ENCODE results near the gene SLC39A6.
"Not testable (repeated sequence)": the region's sequence is repeated elsewhere in the genome, so short reads cannot be mapped to it uniquely, and the experiment has no call there.

The SLC39A6 gene

DNA sequence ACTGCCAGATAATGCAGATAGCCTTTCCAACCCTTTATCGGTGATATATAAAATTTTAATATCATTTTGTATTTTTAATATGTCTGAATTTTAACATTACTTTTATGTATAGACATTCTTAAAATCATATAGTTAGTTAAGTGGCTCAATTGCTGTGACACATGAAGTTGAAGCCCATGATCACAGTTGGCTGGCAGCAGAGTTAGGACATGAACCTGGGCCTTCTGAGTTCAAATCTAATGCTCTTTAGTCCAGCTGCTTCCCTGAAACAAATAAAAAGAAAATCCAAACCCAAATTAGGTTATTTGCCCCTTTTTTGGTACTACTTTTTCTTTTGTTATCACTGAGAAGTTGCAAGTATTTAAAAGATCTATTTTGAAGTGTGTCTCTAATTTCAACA, 6.1 kb upstream of the SLC39A6 start:
- DNase-seq: no peak

DNA sequence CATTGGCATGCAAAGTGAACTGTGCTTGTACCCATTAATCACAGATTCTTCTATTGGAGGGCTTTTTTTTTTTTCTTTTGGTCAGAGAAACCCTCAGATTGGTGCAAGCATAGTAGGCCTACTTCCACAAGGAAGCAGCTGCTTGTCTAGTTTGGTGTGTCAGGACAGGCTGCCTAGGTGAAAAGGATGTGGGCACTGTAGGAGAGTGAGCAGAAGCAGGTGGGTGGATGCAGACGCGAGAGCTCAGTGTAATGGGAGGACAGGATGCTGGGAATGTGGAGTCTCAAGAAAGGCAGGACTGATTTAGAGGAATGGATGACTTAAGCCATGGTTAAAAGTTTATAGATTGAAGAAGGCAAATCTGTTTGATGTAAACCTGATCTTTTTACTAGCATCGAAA, 3.6 kb upstream of the SLC39A6 start:
- DNase-seq: no peak

DNA sequence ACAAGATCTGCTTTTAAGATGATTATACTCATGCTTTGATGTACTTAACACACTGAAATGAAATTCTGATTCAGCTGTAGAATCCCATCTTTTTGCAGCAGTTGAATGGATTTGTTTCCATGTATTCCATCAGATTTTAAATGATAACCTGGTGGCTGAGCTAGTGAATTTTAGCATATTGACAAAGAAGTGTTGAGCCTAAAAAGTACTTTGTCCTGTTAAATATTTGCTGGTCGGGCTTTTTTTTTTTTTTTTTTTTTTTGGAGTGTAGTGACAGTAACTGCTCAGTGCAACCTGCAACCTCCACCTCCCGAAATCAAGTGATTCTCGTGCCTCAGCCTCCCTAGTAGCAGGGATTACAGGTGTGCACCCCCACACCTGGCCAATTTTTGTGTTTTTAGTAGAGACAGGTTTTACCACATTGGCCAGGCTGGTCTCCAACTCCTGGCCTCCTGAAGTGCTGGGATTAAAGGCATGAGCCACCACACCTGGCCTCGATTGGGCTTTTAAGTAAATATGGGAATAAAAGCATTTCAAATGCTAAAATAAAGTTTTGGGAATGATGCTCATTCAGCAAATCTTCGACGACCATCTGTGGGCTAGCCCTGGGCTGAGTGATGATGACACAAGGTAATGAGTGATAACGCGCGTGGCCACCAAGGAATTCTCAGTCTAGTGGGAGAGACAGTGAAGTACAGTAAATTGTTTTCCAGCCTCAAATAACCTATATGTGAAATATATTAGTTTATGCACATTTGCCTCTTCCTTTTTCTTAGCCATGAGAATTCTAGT, 2.7 kb upstream of the SLC39A6 start:
- no peak for DNase-seq

DNA sequence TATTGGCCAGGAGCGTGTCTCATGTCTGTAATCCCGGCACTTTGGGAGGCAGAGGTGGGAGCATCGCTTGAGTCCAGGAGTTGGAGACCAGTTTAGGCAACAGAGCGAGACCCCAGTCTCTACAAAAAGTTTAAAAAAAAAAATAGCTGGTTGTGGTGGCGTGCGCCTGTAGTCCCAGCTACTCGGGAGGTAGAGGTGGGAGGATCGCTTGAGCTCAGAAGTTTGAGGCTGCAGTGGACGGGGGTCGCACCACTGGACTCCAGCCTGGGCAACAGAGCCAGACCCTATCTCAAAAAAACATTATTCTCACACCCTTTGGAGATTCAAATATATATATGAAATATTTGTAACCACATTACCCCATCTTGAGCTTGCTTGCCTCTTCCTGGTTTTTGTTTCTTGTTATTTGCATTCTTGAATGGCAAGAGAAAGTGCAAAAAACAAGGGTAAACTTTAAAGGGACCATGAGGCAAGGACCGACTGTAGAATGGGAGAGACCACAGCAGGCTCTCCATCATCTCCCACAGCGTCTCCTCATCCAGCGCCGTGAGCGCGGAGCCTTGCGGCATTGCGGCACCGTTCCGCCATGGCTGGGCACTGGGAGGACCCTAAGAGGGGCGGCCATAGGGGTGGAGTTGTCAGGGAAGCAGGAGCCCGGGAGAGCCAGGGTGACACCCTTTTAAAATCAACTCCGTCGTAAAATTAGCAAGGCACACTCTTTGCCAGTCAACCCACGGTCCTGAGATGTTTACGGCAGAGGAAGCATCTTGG, 1.9 kb upstream of the SLC39A6 start:
- DNase-seq: no peak

DNA sequence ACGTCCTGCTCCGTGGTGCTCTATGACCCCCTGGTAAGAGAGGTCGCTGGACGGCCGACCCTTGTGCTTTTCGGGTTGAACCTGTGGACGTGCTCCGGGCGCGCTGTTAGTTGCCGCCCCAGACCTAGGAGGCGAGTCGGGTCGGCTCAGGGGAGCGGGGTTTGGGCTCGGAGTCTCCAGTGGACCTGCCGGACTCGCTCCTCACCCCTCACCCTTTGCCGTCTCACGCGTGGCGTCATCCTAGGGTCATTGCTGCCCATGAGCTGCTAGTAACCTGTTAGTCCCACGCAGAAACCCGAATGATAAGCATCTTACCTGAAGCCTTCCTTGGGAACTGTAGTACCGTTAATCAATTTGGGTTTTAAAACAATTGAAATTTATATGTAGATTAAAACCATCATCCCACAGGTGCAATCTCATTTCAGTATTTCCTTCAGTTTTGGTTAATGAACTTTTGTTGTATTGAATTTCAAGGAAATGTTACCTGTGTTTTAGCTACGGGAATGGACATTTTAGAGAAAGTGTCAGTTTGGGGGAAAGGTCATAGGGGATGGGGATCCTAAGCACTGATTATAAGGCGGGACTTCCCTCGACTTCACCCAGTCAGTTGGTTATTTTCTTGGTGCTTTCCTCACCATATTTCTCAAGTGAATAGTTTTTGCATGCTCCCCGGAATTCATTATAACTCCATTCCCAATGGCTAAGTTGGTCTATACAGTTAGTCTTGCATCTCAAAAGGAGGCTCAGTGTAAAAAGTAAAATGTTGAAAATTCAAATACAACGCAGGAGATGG, 1.1 kb upstream of the SLC39A6 start:
- DNase-seq: no peak

DNA sequence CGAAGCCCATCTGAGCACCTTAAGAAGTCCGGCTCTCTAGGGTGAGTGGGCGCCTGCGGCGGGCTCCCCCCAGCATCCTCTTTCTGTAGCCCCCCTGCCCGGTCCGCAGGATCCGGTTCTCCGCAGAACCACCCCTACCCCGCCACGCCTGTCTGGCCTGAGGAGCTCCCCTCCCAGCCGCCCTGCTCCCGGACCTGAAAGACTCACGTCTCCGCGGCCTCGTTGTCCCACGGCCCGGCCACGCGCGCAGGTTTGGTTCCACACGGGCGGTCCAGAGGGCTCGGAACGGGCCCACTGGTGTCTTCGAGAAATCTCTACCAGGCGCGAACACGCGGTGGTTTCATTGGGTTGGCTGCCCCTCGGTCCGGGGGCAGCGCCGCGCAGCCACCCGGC, 237 bp downstream of the SLC39A6 start:
- DNase-seq: no peak

DNA sequence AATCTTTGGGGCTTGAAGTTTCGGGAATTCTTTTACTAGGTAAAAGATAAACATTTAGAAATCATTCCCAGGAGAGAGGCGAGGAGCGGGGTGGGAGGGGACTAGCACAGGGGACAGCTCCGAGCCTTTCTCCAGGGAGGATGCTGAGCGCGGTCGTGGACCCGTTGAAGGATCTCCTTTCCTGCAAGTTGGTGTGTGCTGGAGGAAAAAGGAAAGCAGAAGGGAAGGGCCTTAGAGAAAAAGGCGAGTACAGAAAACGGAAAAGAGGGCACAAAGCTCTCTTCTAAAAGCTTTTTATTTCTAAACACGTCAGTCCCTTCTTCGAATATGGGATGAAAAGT, 640 bp downstream of the SLC39A6 start:
- DNase-seq: peak; percentile 11

DNA sequence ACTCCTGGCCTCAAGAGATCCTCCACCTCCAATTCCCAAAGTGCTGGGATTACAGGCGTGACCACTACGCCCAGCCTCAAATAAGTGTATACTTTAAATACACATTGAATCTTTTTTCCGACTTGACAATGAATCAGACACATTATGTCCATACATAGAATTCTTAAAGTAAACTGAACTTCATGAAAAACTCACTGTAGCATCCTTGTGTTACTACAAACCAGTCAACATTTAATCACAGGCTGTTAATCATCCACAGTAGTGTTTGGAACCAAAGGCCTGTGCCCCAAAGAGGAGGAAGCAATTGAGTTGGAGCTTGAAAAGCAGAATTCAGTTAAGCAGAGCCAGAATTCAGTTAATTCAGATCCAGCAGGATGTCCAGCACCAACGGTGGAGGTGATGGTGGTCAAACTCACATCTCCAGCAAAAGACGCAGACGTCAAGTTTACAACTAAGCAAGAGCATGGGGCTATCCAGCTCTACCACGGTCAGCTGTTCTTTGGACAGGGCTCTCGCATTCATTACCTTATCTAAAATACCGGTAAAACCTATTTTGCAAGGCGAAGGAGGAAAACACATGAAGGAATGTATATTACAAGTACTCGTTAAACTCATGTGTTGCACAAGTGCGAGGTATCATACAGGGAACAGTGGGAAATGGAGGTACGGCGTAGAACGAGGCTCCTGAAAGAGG, 1.2 kb downstream of the SLC39A6 start:
- no peak for DNase-seq

DNA sequence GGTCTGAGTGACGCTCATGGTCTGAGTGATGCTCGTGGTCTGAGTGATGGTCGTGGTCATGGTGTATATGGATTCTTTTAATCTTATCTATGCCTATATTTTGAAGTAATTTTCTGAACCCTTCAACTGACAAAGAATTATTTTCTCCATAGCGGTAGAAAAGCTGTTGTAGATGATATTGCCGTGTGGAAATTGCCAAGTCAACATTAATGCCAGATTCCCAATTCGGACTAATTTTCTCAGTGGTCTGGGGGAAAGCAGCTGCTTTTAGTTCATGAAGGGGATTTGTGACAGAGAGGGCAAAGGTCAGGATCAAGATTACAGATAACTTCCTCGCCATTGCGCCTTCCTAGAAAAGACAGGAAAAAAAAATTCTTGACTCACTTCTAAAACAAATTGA, 2.5 kb downstream of the SLC39A6 start:
- DNase-seq: no peak

DNA sequence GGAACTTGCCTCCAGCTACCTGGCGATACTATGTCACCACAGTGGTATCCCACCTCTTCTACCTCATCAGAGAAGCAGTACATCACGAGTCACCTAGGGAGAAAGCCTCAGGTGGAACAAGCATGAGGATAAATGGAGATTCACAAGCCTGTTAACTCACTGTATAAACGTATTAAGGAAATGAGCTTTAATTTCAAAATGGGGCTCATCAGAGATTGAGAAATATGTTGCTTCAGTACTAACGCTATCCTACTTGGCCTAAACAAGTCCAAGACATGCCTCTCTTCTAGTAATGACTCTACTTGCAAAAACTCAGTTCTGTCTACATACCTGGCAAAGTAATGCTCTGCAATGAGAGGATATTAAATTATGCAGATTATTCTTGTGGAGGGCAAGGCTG, 4.3 kb downstream of the SLC39A6 start:
- DNase-seq: no peak

DNA sequence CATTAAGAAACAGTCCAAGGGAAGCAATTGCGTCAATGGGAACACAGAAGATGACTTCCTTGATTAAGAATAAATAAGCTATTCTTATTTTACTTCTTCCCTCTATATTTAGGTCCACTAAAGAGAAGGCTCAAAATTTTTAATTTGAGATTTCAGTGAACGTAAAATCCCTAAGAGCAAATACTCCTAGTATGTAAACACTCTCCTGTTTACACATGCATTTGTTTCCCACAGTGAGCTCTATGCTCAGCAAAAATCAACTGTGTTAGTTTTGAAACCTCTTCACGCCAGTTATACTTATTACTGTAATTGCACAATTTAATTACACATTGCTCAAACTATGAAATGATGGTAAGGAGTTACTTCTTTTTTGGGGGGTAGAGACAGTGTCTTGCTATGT, 8.8 kb downstream of the SLC39A6 start:
- no peak for DNase-seq

DNA sequence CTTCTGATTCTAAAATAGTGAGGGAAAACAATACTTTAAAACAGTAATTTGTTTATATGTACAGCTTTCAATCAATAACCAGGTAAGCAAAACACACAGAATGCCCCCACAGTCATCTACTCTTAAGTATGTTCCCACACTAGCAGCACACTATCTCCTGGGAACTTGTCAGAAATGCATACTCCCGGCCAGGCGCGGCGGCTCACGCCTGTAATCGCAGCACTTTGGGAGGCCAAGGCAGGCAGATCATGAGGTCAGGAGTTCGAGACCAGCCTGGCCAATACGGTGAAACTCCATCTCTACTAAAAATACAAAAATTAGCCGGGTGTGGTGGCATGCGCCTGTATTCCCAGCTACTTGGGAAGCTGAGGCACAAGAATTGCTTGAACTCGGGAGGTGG, 12.4 kb downstream of the SLC39A6 start:
- not testable (repeated sequence) for DNase-seq

DNA sequence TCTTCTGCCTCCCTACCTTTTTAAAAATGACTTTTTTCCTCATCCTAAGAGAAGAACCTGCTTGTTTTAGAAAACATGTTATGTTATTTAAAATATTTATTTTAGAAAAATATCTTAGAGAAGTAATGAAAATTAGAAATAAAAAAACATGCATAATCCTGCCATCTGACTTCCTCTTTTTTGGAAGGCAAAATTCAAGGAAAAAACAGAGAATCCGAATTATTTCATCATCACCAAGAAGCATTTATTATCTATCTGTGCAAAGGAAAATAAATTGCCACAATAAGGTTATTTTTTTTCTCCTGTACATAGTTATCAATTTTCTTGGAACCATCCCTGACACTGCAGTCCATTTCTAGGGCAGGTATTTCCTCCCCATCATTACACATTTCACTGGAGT, 14.4 kb downstream of the SLC39A6 start:
- DNase-seq: no peak

DNA sequence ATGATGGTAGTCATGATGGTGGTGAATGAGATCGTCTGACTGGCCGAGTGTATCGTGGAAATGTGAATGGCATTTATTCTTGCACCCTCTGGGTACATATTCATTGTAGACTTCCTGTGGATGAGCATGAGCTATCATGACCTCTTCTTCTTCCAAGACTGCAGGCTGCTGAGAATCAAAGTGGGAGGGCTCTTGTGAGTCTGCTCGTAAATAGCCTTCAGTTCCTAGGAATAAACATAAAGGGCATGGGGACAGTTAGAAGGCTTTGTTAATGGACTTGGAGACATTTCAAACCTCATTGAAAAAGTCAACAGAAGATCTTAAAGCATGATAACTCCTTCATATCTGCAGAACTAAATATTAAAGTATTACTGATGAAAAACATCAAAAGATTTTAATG, 14.9 kb downstream of the SLC39A6 start:
- DNase-seq: no peak

DNA sequence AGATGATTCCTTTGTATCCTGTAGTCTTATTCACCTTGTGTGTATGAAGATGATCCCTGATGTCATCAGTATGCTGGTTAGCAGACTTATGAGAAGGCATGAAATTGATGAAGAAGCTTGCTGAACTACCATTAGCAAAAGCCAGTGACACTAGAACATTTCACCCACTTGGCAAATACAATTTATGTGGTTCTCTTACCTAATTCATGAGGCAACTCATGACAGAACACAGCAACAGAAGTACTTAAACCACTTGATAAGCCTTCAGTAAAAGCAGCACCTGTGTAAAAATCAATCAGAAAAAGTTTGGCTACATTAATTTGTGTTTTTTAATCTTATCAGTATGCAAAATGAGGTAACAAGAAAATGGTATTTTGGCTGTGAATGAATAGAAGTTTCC, 16.8 kb downstream of the SLC39A6 start:
- no peak for DNase-seq

DNA sequence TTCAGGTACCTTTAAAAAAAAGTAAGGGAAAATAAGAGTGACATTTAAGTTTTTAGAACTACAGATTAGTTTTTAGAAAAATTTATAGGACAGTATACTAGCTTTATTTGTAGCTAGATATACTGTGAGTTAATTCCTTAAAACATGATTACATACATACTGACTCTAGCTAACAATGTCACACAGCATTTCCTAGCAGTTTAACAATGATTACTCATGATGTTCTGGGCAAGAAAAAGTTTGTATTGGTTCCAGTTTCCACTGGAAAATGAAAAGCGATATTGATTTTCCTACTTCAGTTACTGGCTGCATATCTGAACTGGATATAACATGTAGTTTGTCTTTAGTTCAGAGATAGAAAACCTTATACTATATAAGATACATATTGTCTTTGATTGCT, 19.4 kb downstream of the SLC39A6 start:
- DNase-seq: no peak

DNA sequence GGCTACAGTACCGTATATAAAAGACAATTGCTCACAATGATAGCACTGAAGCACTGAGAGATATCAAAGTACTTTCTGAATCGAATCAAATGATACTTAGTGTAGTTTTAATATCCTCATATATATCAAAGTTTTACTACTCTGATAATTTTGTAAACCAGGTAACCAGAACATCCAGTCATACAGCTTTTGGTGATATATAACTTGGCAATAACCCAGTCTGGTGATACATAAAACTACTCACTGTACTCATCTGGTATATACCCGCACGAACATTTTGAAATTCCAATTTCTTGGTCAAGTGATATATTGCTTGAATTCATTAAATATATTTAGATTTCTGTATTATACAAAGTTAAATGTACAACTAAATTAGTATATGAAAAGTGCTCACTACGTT, 20.5 kb downstream of the SLC39A6 start:
- no peak for DNase-seq

DNA sequence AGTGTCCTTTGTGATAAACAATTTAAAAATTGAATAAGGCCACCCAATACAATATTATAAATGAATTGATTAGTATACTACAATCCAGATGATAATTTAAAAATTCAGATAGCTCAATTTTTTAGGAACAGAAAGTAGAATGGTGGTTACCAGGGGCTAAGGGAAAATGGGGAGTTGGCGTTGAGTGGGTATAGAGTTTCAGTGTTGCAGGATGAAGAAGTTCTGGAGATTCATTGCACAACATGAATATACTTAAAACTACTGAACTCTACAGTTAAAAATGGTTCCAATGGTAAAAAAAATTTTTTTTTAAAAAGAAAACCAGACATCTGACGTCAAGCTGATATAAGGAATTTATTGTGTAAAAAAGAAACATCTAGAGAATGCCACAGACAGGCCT, 20.9 kb downstream of the SLC39A6 start:
- no peak for DNase-seq

DNA sequence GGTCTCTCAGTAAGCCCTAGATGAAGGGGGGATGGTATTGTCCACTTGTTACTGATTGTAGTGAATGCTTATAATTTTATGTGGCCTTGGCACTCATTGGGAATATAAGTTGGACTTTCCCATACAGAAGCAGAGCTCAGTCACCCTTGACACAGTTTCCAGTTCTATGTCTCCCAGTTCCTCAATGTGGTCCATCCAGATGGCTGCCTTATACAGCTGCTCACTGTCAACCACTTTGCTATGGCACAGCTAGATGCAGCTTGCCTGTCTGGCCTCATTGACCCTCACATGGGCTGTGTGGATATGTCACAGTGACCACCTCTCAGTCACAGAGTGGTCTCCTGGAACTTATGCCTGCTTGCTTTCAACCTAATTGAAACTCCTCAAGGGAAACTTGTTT, 21.7 kb downstream of the SLC39A6 start:
- no peak for DNase-seq

DNA sequence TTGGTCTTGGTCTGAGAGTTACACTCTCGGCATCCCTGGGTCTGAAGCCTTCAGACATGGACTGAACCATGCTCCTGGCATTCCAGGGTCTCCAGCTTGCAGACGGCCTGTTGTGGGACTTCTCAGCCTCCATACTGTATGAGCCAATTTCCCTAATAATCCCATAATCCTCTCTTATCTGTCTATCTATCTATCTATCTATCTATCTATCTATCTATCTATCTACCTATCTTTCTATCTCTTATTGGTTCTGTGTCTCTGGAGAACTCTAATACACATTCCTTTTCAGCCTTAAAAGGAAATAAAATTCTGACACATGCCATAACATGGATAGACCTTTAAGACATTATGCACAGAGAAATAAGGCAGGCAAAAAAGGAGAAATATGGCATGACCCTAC, 24.4 kb downstream of the SLC39A6 start:
- DNase-seq: no peak

DNA sequence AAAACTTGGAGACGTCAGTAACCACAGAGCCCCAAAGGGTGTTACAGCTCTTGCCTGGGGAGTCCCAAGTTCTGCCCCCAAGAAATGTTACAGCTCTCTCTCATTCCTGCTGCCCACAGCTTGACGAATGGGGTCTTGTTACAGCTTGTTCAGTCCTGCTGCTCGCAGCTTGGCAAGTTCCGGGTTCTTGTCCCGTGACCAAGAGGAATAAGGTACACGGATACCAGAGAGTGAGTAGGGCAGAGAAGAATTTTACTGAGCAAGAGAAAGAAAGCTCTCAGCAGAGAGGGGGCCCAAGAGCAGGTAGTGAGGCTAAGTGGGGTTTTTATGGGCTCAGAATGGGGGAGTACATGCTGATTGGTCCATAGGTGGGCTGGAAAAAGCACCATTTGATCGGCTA, 27.2 kb downstream of the SLC39A6 start:
- DNase-seq: no peak

DNA sequence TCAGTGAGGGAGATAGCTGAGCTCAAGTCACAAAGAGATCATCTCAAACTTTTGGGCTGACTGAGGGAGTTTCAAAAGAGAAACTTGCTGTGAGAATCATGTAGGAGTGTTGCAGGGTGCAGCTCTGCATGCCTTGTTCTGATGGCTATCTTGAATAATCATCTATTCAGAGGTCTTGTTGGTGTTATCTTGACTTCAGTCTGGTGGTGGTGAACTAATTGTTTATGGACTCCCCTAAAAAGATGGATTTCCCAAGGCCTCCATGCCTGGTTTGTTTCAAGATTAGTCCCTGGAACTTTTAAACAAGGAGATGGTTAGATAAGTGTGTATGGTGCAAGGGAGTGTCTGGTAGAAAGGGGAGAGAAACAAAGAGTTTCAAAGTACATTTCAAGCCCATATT, 29.8 kb downstream of the SLC39A6 start:
- DNase-seq: no peak

DNA sequence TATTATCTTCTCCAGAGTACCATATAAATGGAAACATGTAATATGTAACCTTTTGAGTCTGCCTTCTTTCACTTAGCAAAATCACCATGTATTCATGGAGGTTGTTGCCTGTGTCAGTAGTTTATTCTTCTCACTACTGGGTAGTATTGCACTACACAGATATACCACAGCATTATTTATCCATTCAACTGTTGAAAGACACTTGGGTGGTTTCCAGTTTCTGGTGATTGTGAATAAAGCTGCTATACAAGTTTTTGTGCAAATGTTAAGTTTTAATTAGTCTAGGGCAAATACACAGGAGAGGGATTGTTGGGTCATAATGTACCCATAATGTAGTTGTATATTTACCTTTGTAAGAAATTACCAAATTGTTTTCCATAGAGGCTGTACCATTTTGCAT, 32.2 kb downstream of the SLC39A6 start:
- no peak for DNase-seq

All from amniotic stem cell (primary cell).